Liver (tissue), 3 donors: ENCODE results near the gene ZNF600.

Experiments
- RAD21 ChIP-seq, 2 donors: IDR thresholded peaks; 2 replicates each; pipeline ENCODE4 v1.6.1; 2016; ENCODE audit warnings: antibody characterized with exemption in 2 of 2, mild to moderate bottlenecking in 2 of 2
- TAF1 ChIP-seq: conservative IDR thresholded peaks from 2 replicates; pipeline ENCODE4 v1.6.1; 2016; ENCODE audit warnings: antibody characterized with exemption, mild to moderate bottlenecking
- YY1 ChIP-seq: IDR thresholded peaks from 2 replicates; pipeline ENCODE4 v1.6.1; 2016; ENCODE audit warnings: antibody characterized with exemption, mild to moderate bottlenecking
- TF ChIP-seq, protein P1 (sequence below): fragments of 150-350 bp; IDR thresholded peaks from 2 replicates; pipeline ENCODE4 v1.5.1; 2017; ENCODE audit warnings: improper control_type of control experiment, low read depth, low read length; ENCODE audit not compliant: missing input control
- TF ChIP-seq, protein P2 (sequence below): IDR thresholded peaks from 2 replicates; pipeline ENCODE4 v1.6.1; 2016; ENCODE audit warnings: antibody characterized with exemption
- TF ChIP-seq, protein P3 (sequence below): IDR thresholded peaks from 2 replicates; pipeline ENCODE4 v1.6.1; 2016; ENCODE audit warnings: antibody characterized with exemption
- donor health status: healthy.
- donor health status: healthy.

DNA sequence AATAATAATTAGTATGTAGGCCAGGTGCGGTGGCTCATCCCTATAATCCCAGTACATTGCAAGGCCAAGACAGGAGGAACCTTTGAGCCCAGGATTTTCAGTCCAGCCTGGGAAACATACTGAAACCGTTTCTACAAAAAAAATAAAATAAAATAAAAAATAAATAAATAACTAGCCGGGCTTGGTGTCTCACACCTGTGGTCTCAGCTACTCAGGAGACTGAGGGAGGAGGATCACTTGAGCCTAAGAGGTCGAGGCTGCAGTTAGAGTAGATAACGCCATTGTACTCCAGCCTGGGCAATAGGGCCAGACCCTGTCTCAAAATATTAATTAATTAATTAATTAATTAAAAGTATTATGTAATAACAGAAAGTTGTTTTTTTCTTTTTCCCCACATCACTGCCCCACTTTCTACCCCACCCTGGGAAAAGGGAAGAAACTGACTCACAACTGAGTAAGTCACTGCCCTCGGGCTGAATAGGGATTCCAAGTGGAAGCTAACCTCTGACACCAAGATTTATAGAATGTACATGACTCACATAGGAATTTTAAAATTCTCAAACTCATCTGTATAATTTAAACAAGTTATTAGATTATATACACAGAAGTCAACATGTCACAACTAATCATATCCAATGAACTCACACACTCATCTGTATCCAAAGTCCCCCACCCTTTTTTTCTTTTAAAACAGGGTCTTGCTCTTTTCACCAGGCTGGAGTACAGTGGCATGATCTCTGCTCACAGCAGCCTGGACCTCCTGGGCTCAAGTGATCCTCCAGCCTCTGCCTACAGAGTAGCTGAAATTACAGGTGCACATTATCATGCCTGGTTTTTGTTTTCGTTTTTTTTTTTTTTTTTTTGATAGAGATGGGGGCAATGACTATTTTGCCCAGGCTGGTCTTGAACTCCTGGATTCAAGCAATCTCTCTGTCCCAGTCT, 64.3 kb downstream of the ZNF600 start:
- TF ChIP-seq, protein P1, sequence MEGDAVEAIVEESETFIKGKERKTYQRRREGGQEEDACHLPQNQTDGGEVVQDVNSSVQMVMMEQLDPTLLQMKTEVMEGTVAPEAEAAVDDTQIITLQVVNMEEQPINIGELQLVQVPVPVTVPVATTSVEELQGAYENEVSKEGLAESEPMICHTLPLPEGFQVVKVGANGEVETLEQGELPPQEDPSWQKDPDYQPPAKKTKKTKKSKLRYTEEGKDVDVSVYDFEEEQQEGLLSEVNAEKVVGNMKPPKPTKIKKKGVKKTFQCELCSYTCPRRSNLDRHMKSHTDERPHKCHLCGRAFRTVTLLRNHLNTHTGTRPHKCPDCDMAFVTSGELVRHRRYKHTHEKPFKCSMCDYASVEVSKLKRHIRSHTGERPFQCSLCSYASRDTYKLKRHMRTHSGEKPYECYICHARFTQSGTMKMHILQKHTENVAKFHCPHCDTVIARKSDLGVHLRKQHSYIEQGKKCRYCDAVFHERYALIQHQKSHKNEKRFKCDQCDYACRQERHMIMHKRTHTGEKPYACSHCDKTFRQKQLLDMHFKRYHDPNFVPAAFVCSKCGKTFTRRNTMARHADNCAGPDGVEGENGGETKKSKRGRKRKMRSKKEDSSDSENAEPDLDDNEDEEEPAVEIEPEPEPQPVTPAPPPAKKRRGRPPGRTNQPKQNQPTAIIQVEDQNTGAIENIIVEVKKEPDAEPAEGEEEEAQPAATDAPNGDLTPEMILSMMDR = no peak
- TF ChIP-seq RAD21 (IDR thresholded peaks at IDR 0.05) = no peak
- TF ChIP-seq YY1 = no peak
- TF ChIP-seq, protein P2, sequence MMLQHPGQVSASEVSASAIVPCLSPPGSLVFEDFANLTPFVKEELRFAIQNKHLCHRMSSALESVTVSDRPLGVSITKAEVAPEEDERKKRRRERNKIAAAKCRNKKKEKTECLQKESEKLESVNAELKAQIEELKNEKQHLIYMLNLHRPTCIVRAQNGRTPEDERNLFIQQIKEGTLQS = no peak
- no peak for TF ChIP-seq TAF1
- TF ChIP-seq, protein P3, sequence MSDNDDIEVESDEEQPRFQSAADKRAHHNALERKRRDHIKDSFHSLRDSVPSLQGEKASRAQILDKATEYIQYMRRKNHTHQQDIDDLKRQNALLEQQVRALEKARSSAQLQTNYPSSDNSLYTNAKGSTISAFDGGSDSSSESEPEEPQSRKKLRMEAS = no peak
